ENCODE results near the gene RUVBL2.
"Not testable (repeated sequence)": the region's sequence is repeated elsewhere in the genome, so short reads cannot be mapped to it uniquely, and the experiment has no call there.

RUVBL2 gene

DNA sequence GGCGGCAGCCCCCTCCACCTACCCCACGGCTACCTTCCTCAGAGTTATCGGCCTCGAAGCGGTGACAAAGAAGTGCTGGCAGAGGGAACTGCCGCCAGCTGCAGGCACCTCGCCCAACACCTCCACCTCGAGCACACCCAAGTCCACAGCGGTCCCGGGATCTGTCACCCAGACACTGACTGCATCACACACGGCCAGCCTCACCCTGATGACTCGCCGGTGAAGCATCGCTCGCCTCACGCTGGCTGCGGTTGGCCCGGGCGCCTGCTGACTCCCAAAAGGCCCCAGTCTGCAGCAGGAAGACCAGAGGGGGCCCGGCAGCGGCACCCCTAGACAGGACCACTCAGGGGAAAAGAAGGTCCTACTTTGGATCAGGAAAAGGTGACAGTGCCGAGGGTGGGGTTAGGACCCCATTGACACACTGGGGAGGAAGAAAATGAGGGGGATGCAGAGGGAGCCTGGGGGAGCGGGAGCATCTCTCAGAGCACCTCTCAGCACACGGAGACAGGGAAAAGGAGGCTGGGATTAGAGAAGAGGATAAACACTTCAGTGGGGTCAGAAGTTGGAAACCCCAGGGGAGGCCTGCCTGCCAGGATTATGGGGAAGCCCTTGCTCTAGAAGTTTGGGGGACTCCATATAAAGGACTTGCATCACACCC, 56.8 kb downstream of the RUVBL2 start:
- not testable (repeated sequence) for DNase-seq

DNA sequence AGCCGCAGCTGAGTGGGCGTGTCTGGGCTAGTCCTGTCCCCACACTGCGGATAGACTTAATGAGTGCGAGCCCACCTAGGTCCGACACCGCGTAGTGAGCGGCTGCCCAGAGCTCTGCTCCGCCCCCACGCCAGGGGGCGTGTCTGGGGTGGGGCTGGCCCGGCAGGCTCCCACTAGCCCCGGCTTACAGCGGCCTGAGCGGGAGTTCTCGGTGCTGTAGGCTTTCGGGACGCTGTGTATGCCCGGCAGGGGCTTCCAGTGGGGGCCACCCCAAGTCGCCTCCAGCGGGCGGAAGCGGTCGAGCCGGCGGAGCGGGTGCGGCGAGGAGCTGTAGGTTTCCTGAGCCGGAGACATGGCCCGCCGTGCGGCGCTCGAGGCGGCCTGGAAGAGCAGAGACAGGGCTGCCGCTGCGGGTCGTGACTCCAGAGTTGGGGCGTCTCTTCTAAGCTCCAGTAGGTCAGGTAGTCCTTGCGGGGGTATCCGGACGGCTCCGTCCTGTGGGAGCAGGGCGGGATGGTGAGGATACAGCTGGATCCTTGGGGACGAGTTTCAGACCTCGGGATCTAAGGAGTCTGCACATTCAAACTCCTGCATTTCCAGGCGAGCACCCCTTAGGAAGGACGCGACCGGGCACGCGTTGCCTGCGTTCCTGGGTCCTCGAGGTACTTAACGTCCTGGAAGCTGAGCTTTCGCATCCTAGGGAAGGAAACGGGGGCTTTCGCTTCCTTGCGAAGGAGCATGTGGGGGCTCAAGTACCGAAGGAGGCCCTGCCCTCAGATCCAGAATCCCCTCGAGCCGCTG, 62.6 kb downstream of the RUVBL2 start:
- peak; percentile 27 to 63 for DNase-seq

DNA sequence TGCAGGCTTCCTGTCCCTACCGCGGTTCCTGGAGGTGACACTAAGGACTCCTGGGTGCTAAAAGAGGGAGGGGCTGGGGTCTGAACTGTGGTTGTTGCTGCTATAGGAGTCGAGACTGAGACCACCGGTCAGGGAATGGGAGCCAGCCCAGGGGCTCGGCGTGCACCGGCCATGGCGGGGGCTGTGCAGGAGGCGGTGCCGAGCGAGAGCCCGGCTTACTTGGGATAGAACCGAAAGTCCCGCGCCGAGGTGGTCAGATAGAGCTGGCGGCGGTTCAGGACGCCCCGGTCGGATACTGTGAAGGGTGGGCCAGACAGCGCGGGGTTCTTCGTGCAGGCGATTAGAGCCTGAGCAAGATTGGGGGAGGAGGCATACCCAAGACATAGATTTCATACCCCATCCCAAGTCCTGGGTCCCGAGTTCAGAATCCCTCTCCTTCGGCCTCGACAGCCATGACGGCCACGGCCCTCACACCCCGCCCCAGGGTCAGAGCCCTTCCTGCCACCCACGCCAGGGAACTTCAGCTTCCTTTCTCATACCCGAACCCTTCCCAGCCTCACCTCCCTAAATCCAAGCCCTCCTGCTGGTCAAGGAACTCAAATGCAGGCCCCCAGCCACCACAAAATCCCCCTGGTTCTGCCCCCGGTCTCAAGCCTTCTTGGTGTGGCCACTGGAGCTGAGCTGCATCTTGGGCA, 63.4 kb downstream of the RUVBL2 start:
- not testable (repeated sequence) for DNase-seq

DNA sequence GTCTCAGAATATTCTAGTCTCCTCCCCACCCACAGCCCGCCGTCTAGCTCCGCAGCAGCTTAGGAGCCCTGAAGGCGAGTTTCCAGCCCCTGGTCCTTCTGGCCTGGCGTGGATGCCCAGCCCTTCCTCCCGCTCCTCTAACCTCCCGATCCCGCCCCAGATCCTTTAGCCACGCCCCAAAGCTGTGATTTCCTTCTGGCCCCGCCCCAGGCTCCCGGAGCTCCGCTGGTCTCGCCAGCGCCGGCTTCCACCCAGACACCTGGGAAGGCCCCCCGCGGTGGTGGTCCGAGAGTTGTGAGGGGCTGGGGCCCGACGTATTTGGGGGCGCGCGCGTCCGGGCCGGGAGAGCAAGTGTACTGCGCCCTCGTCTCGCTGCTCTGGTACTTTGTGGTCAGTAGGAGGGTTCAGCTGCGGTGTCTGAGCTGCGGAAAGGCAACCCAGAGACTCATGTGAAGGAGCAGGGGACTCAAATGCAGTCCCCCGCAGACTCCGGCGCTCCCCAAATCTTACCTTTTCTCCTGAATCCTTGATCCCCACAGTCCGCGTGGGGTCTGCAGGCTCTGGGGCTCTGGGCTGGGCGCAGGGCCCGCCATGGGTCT, 64.0 kb downstream of the RUVBL2 start, which contains the start of gene CGB7:
TSS of gene CGB7 (minus strand) at position 114 of the 599 bp plus-strand sequence. CDS start 2,374 bp downstream, outside the sequence.
- DNase-seq, result peak; percentile 36 to 68

- DNase-seq, result peak in 1 of 2 experiments; percentile 46
These were observed 64.9 kb downstream of the RUVBL2 start for GRCh38 chr19:49058562-49058961.

GRCh38 chr19:49059053-49059452, 65.4 kb downstream of the RUVBL2 start:
- DNase-seq, result no peak

- DNase-seq, result no peak
These were observed 67.3 kb downstream of the RUVBL2 start for GRCh38 chr19:49061000-49061399.

- no peak for DNase-seq
These were observed 67.8 kb downstream of the RUVBL2 start for GRCh38 chr19:49061445-49061844.

GRCh38 chr19:49064029-49064629, 70.4 kb downstream of the RUVBL2 start:
- DNase-seq, result no peak

GRCh38 chr19:49064768-49065611, 71.3 kb downstream of the RUVBL2 start, which contains the start of gene NTF4:
Gene NTF4, minus strand, starts transcription at chr19:49064818. Its CDS starts 2,821 bp downstream, at chr19:49061997.
- DNase-seq, result peak in 1 of 2 experiments; percentile 30
